Stimulated activated naive CD8-positive, alpha-beta T cell treated with anti-CD3 and anti-CD28 coated beads, Interleukin-15, Interleukin-2, amounts not matched to agents 100 U/mL and 50 U/mL, for 24 hours (primary cell): ENCODE data around the gene ALDH3A1.
"Not testable (repeated sequence)": the region's sequence is repeated elsewhere in the genome, so short reads cannot be mapped to it uniquely, and the experiment has no call there.

Experiments
- ATAC-seq: fragments of 150-1000 bp; cut with Tn5 transposase; one replicate; pipeline ENCODE4 v1.10.0; 2021
- DNase-seq: peaks from one replicate; pipeline ENCODE4 v3.0.0; 2021

The ALDH3A1 gene

GRCh38 chr17:19747829-19748806 lies at the start of gene ALDH3A1:
Gene ALDH3A1 (minus strand): TSS chr17:19748298. CDS start chr17:19745129, 3,169 bp downstream.
- no peak for DNase-seq
- ATAC-seq: no peak

- DNase-seq (no peak), ATAC-seq (no peak)
Measured at GRCh38 chr17:19796457-19796856, 48.4 kb upstream of the ALDH3A1 start.

GRCh38 chr17:19791918-19792550 lies 43.9 kb upstream of the ALDH3A1 start:
- ATAC-seq (no peak), DNase-seq (no peak)

GRCh38 chr17:19787733-19788357 lies 39.7 kb upstream of the ALDH3A1 start:
- ATAC-seq: no peak
- DNase-seq: no peak

- DNase-seq (no peak), ATAC-seq (no peak)
Measured at GRCh38 chr17:19785854-19786253, 37.8 kb upstream of the ALDH3A1 start.

GRCh38 chr17:19781488-19782458 lies 33.7 kb upstream of the ALDH3A1 start:
- no peak for DNase-seq
- no peak for ATAC-seq

GRCh38 chr17:19780846-19781245 lies 32.7 kb upstream of the ALDH3A1 start:
- DNase-seq (no peak), ATAC-seq (no peak)

GRCh38 chr17:19773534-19773933 lies 25.4 kb upstream of the ALDH3A1 start:
- DNase-seq: no peak
- no peak for ATAC-seq

GRCh38 chr17:19771971-19772630 lies 24.0 kb upstream of the ALDH3A1 start:
- ATAC-seq (peak; percentile 38), DNase-seq (no peak)

- no peak for ATAC-seq
- DNase-seq: no peak
Measured at GRCh38 chr17:19770985-19771735, 23.1 kb upstream of the ALDH3A1 start.

GRCh38 chr17:19769946-19770652 lies 22.0 kb upstream of the ALDH3A1 start:
- no peak for DNase-seq
- ATAC-seq: no peak

GRCh38 chr17:19768046-19768782 lies 20.1 kb upstream of the ALDH3A1 start:
- DNase-seq: no peak
- ATAC-seq: no peak

GRCh38 chr17:19766421-19767270 lies 18.5 kb upstream of the ALDH3A1 start:
- DNase-seq (peak; percentile 89), ATAC-seq (peak; percentile 89)

GRCh38 chr17:19766016-19766415 lies 17.9 kb upstream of the ALDH3A1 start:
- DNase-seq (no peak), ATAC-seq (no peak)

GRCh38 chr17:19763991-19764390 lies 15.9 kb upstream of the ALDH3A1 start:
- DNase-seq, ATAC-seq: not testable (repeated sequence)

GRCh38 chr17:19763416-19763815 lies 15.3 kb upstream of the ALDH3A1 start:
- DNase-seq (no peak), ATAC-seq (no peak)

- ATAC-seq: peak; percentile 58
- DNase-seq: peak; percentile 68
Measured at GRCh38 chr17:19762515-19762961, 14.4 kb upstream of the ALDH3A1 start.

GRCh38 chr17:19760746-19761145 lies 12.6 kb upstream of the ALDH3A1 start:
- ATAC-seq (no peak), DNase-seq (no peak)
